ENCODE measurements around the gene ERC2.

The ERC2 gene

DNA sequence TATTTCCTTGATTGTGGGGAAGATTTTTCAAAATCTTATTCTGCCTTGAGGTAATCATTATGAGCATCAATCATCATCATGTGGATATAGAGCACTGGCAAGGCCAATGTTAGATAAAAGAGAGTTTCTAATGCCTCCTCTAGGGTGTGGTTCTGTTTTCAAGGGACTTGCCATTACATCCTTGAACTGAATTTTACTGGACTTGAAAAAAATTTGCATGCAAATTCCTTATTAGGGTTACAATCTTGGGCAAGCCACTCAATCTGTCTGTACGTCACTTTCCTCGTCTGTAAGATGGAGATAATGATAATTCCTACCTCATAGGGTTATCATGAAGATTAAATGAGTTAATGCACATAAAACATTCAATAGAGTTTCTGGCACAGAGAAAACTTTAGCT is 825.0 kb downstream of the ERC2 start:
- Histone ChIP-seq H2AFZ (ENCODE audit: low read length) (no peak overlapping the region), H3K9me2 (replicated peaks; ENCODE audit: low read depth, low read length) (no peaks in the 10 kb centered on the region), H4K20me1 (ENCODE audit: insufficient read depth, low read length, poor library complexity, severe bottlenecking) (no peaks in the 10 kb centered on the region), H3K36me3 (ENCODE audit: insufficient read depth, low read length) (no peaks in the 10 kb centered on the region), H3K9ac (ENCODE audit: low read depth, low read length, poor library complexity, severe bottlenecking) (no peak overlapping the region), H3K27me3 (ENCODE audit: insufficient read depth, low read length, poor library complexity, severe bottlenecking) (no peaks in the 10 kb centered on the region), H3K4me2 (ENCODE audit: low read depth, low read length, poor library complexity, severe bottlenecking) (no peak overlapping the region), H3F3A (ENCODE audit: low read depth) (no peaks in the 10 kb centered on the region), H3K4me1 (ENCODE audit: insufficient read depth, low read length, poor library complexity, severe bottlenecking) (no peaks in the 10 kb centered on the region), H3K9me3 (ENCODE audit: insufficient read depth, low read depth, low read length) (no peaks in the 10 kb centered on the region), H3K79me2 (ENCODE audit: insufficient read depth, low read length) (no peaks in the 10 kb centered on the region), H3K4me3 (ENCODE audit: low read length, poor library complexity, severe bottlenecking) (no peak overlapping the region)
- no peak for TF ChIP-seq CTCF (conservative IDR thresholded peaks at IDR 0.05; ENCODE audit: low read length)
- TF ChIP-seq EZH2phosphoT487 (IDR thresholded peaks at IDR 0.05; ENCODE audit: borderline replicate concordance) = no peak

GRCh38 chr3:55641964-55642363 is 826.3 kb downstream of the ERC2 start:
- H3K9ac ChIP-seq (ENCODE audit: low read depth, low read length, poor library complexity, severe bottlenecking) = no peak overlapping the region
- no peaks in the 10 kb centered on the region for H3K36me3 ChIP-seq (ENCODE audit: insufficient read depth, low read length)
- H3K4me3 ChIP-seq (ENCODE audit: low read length, poor library complexity, severe bottlenecking) = no peak overlapping the region
- H3K79me2 ChIP-seq (ENCODE audit: insufficient read depth, low read length) = no peaks in the 10 kb centered on the region
- no peak for TF ChIP-seq EZH2phosphoT487 (IDR thresholded peaks at IDR 0.05; ENCODE audit: borderline replicate concordance)
- no peak for TF ChIP-seq CTCF (conservative IDR thresholded peaks at IDR 0.05; ENCODE audit: low read length)
- H3F3A ChIP-seq (ENCODE audit: low read depth) = no peaks in the 10 kb centered on the region
- H3K4me2 ChIP-seq (ENCODE audit: low read depth, low read length, poor library complexity, severe bottlenecking) = no peak overlapping the region
- no peaks in the 10 kb centered on the region for H3K4me1 ChIP-seq (ENCODE audit: insufficient read depth, low read length, poor library complexity, severe bottlenecking)
- H2AFZ ChIP-seq (ENCODE audit: low read length) = no peak overlapping the region
- H3K27me3 ChIP-seq (ENCODE audit: insufficient read depth, low read length, poor library complexity, severe bottlenecking) = no peaks in the 10 kb centered on the region
- no peaks in the 10 kb centered on the region for H3K9me3 ChIP-seq (ENCODE audit: insufficient read depth, low read depth, low read length)
- H3K9me2 ChIP-seq (replicated peaks; ENCODE audit: low read depth, low read length) = no peaks in the 10 kb centered on the region
- H4K20me1 ChIP-seq (ENCODE audit: insufficient read depth, low read length, poor library complexity, severe bottlenecking) = no peaks in the 10 kb centered on the region

DNA sequence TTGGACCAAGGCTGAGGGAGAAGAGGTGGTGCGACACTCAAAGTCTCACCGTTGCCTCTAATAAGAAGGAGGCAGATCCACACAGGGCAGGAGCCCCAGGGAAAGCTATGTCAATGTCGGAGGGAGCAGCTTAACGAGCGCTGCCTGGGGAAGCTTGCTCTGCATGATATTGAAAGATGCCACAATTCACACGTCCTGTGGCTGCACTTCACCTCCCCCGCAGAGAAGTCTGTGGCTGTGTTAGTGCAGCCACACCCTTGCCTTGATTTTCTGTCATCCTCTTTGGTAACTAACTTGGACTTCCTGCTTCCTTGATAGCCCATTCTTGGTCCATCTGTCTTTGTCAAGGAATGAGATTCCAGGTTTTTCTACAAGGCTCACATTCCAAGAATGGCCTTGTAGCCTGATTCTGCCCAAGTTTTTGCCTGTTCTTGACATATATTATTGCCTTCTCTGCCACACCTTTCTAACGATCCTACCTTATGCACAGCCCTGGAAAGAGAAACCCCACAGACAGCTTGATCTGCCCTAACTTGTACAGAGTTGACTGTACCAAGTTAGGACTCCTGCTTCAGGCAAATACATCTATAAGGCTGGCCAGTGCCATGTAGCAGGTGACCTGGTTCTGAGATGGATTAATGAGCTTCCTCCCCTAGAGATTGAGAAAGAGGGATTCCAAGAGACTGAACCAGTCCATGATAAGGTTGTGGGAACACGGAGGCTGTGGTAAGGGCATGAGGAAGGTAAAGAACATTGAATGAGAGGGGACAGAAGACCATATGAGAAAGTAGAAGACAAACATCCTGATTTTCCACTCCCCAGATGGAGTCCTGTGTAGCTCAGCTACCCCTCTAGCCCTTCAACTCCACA is 828.1 kb downstream of the ERC2 start:
- Histone ChIP-seq H2AFZ (ENCODE audit: low read length) (no peak overlapping the region; the same call in 1 of the 2 replicates), H3K9me2 (replicated peaks; ENCODE audit: low read depth, low read length) (no peaks in the 10 kb centered on the region), H3K27me3 (ENCODE audit: insufficient read depth, low read length, poor library complexity, severe bottlenecking) (no peaks in the 10 kb centered on the region), H3K4me3 (ENCODE audit: low read length, poor library complexity, severe bottlenecking) (no peak overlapping the region), H3K9ac (ENCODE audit: low read depth, low read length, poor library complexity, severe bottlenecking) (no peak overlapping the region), H3K9me3 (ENCODE audit: insufficient read depth, low read depth, low read length) (no peaks in the 10 kb centered on the region), H3F3A (ENCODE audit: low read depth) (no peaks in the 10 kb centered on the region), H3K4me1 (ENCODE audit: insufficient read depth, low read length, poor library complexity, severe bottlenecking) (no peaks in the 10 kb centered on the region), H3K4me2 (ENCODE audit: low read depth, low read length, poor library complexity, severe bottlenecking) (no peak overlapping the region), H4K20me1 (ENCODE audit: insufficient read depth, low read length, poor library complexity, severe bottlenecking) (no peaks in the 10 kb centered on the region), H3K36me3 (ENCODE audit: insufficient read depth, low read length) (no peaks in the 10 kb centered on the region), H3K79me2 (ENCODE audit: insufficient read depth, low read length) (no peaks in the 10 kb centered on the region)
- TF ChIP-seq CTCF (conservative IDR thresholded peaks at IDR 0.05; ENCODE audit: low read length) (no peak), EZH2phosphoT487 (IDR thresholded peaks at IDR 0.05; ENCODE audit: borderline replicate concordance) (no peak)
